ENCODE data around the gene PEAK3. TPM values are rescaled to one million over a fixed set of nuclear protein-coding genes. Genes with fewer than 3 reads are reported as not detected.
A peak's percentile ranks its signal among the peaks of the same experiment; 100 is the strongest.

Gene PEAK3
- polyA plus RNA-seq, 1 experiment, result not detected

DNA sequence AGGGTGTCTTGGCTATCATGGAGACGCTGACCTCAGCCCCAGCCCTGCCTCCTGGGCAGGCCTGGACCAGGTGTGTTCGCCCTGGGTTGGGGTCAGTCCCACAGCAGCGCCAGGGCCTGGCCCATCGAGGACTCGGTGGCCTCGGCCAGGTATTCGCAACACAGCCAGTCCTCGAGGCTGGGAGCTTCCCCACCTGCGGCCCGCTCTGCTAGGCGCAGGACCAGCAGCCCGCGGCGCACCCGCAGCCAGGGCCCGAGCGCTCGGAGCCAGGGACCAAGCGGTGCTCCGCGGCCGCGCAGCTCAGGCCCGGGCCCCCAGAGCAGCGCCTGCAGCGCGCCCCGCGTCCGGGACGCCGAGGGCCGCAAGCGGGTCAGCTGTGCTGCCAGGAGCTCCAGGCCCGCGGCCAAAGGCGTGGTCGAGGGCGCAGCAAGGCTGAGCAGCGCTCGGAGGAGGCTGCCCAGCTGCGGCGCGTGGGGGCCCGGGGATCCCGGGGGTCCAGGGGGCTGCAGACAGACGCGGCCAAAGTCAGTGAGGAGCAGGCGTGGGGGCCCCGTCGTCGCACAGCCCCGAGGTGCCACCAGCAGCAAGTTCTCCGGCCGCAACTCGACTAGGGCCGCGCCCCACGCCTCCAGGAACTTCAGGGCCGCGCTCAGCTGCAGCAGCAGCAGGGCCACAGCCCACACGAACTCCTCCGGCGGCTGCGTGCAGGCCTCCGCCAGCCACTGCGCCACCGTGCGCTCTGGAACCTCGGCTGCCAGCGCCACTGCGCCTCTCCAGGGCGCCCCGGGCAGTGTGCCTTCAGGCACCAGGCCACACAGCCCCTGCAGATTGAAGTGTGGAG lies 6.2 kb downstream of the PEAK3 start:
- DNase-seq (ENCODE audit: low read depth), result no peak
- CTCF ChIA-PET, result interaction anchor here (0.5 to 5.9 kb wide), 11 partner anchors 12 to 361 kb away, joined by 3 to 34 read pairs (median 5); partner anchors contain the start of gene PLEKHJ1
- TF ChIP-seq, protein P1, sequence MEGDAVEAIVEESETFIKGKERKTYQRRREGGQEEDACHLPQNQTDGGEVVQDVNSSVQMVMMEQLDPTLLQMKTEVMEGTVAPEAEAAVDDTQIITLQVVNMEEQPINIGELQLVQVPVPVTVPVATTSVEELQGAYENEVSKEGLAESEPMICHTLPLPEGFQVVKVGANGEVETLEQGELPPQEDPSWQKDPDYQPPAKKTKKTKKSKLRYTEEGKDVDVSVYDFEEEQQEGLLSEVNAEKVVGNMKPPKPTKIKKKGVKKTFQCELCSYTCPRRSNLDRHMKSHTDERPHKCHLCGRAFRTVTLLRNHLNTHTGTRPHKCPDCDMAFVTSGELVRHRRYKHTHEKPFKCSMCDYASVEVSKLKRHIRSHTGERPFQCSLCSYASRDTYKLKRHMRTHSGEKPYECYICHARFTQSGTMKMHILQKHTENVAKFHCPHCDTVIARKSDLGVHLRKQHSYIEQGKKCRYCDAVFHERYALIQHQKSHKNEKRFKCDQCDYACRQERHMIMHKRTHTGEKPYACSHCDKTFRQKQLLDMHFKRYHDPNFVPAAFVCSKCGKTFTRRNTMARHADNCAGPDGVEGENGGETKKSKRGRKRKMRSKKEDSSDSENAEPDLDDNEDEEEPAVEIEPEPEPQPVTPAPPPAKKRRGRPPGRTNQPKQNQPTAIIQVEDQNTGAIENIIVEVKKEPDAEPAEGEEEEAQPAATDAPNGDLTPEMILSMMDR (IDR thresholded peaks at IDR 0.05; ENCODE audit: insufficient read depth, low read depth, low read length), result no peak
- POLR2A ChIA-PET, result no interaction called here
- H3K27me3 ChIP-seq (ENCODE audit: control insufficient read depth, insufficient read depth, low read length), result no peaks in the 10 kb centered on the region
- no peak overlapping the region for H3K4me3 ChIP-seq (ENCODE audit: low read depth, low read length)
- H3K36me3 ChIP-seq (ENCODE audit: control insufficient read depth, insufficient read depth, low read length), result peaks cover 22% of the 10 kb centered on the region

DNA sequence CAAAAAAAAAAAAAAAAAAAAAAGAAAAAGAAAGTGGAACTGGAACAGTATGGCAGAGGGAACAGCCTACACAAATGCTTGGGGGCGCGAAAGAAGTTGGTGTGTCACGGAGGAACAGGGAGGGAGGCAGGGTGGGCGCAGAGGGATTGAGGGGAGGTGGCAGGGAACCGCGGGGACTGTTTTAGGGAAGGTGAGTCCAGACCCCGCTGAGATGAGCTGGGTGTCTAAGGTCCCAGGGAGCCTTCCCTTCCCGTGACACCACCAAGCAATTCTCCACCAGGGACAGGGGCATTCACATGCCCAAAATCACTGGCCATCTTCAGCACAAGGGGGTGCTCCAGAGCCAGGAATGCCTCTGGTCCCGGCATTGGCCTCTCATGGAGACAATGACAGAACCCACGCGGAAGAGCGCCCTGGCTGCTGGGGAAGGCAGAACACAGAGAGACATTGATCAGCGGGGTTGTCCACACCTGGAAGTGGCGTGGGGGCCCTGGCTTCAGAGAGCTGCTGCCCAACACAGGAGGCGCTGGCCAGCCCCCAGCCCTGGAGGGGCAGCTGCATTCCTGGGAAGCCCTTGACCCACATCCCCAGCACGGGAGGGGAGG lies 6.9 kb downstream of the PEAK3 start:
- CTCF ChIA-PET, result interaction anchor here (0.5 to 5.9 kb wide), 18 partner anchors 12 to 362 kb away, joined by 3 to 34 read pairs (median 5); partner anchors contain the start of gene PLEKHJ1
- DNase-seq (ENCODE audit: low read depth), result no peak
- H3K27me3 ChIP-seq (ENCODE audit: control insufficient read depth, insufficient read depth, low read length), result no peaks in the 10 kb centered on the region
- no peak overlapping the region for H3K4me3 ChIP-seq (ENCODE audit: low read depth, low read length)
- peaks cover 22% of the 10 kb centered on the region for H3K36me3 ChIP-seq (ENCODE audit: control insufficient read depth, insufficient read depth, low read length)
- POLR2A ChIA-PET, result interaction anchor here (0.6 kb wide), 2 partner anchors 8 to 240 kb away, joined by 6 to 13 read pairs; no protein-coding TSS in a partner anchor
- TF ChIP-seq, protein P1 (IDR thresholded peaks at IDR 0.05; ENCODE audit: insufficient read depth, low read depth, low read length), result peak; percentile 68

DNA sequence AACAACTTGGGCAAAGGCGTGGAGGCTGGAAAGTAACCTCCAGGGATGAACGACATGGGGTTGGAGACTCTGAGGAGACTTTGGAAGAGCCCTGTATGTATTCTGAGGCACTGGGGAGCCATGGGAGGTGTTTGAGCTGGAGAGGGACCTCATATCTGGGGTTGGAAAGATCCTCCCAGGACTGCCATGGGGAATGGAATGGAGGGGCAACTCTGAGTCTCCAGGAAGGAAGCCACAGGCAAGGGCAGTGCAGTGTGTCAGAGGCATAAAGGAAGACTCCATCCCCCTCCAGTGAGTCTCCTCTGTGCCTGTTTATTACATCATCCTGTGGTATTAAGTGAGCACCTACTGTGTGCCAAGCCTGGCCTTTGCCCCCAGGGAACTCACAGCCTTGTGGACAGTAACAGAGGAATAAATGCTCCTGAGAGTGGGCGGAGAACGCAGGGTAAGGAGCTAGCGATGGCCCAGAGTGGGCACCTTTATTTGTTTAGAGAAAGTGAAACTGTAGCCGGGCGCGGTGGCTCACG lies 7.7 kb downstream of the PEAK3 start:
- Histone ChIP-seq H3K27me3 (ENCODE audit: control insufficient read depth, insufficient read depth, low read length) (no peaks in the 10 kb centered on the region), H3K36me3 (ENCODE audit: control insufficient read depth, insufficient read depth, low read length) (peaks cover 22% of the 10 kb centered on the region), H3K4me3 (ENCODE audit: low read depth, low read length) (peak overlapping the region; percentile 23; the same call in 1 of the 2 replicates)
- ChIA-PET CTCF (interaction anchor here (0.9 to 5.9 kb wide), 19 partner anchors 13 to 149 kb away, joined by 3 to 34 read pairs (median 5); partner anchors contain the start of gene PLEKHJ1), POLR2A (interaction anchor here (0.6 kb wide), 2 partner anchors 7 to 240 kb away, joined by 6 to 13 read pairs; no protein-coding TSS in a partner anchor)
- TF ChIP-seq, protein P1 (IDR thresholded peaks at IDR 0.05; ENCODE audit: insufficient read depth, low read depth, low read length), result no peak
- no peak for DNase-seq (ENCODE audit: low read depth)

DNA sequence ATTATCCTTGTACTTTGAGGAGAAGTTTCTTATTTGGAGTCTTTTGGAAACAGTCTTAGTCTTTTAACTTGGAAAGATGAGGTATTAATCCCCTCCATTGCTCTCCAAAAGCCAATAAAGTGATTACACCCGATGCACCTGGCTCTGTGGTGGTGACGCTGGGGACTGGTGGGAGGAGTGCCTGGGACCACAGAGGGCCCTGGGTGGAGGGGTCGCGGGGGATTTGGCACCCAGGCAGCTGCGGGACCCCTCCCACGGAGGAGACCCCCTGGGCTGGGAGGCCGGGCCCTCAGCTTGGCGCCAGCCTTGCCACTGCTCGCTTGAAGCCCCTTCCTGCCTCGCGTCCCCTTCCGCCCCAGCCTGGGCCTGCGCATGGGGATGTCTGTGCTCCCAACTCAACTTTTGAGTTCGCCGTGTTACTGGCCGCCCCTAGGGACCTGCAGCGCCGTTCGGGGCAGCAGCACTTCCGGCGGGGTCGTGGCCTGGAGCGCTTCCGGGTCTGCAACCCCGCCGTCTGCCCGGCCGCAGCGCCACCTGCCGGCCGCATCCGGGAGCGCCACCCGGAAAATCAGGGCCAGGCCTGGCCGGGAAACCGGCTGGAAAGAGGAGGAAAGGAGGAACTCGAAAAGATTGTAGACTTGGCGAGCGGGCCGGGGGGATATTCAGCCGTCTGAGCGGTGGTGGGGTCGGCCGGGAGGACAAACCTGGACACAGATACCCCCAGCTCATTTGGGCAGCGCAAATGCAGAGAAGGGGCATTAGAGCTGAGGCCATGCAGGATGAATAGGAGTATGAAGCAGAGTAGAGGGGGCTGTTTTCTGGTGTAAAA lies 8.4 kb downstream of the PEAK3 start:
- ChIA-PET CTCF (interaction anchor here (1.0 to 5.9 kb wide), 14 partner anchors 13 to 149 kb away, joined by 3 to 34 read pairs (median 5); no protein-coding TSS in a partner anchor), POLR2A (no interaction called here)
- H3K27me3 ChIP-seq (ENCODE audit: control insufficient read depth, insufficient read depth, low read length), result no peaks in the 10 kb centered on the region
- H3K36me3 ChIP-seq (ENCODE audit: control insufficient read depth, insufficient read depth, low read length), result peaks cover 22% of the 10 kb centered on the region
- H3K4me3 ChIP-seq (ENCODE audit: low read depth, low read length), result peak overlapping the region; percentile 32
- no peak for DNase-seq (ENCODE audit: low read depth)
- TF ChIP-seq, protein P1 (IDR thresholded peaks at IDR 0.05; ENCODE audit: insufficient read depth, low read depth, low read length), result peak; percentile 84

All from BJ (cell line).